Measurements from ENCODE around the gene ZNF473.

The ZNF473 gene

DNA sequence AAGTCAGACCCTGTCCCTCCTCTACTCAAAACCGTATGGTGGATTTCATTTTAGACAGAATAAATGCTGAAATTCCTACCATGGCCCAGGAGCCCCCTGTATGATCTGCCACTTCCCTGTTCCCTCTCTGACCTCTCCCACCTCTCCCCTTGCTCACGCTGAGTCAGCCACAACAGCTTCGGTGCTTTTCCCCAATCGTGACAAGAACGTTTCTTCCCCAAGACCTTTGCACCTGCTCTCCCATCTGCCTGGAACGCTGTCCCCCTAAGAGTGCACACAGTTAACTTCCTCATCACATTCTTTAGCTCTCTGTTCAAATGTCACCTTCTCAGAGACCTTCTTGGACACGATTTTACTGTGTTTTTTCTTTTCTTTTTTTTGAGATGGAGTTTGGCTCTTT, 3.0 kb upstream of the ZNF473 start:
- Mint-ChIP-seq H3K9me3 (peaks cover 13% of the 10 kb centered on the region), H3K4me3 (no peak overlapping the region), H3K36me3 (ENCODE audit: low read depth) (peaks cover 22% of the 10 kb centered on the region), H3K27ac (no peak overlapping the region), H3K27me3 (ENCODE audit: low read depth) (no peaks in the 10 kb centered on the region), H3K4me1 (ENCODE audit: low read depth) (peaks cover 25% of the 10 kb centered on the region)
- no peak for DNase-seq (ENCODE audit: low spot score)

DNA sequence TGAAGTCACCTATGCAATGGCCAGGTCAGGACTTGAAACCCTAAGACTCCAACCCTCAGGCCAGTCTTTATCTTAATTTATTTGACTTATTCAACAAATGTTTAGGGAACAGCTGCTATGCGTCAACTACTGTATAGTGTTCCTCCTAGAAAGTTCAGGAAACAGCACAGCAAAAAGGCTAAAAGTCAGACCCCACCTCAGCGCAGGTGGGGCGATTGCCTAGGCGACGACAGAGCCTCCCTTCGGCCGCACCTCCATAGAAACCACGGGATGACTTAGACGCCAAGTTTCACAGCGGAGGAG, 1.1 kb upstream of the ZNF473 start:
- H3K4me3 Mint-ChIP-seq: peak overlapping the region; percentile 94
- peaks cover 25% of the 10 kb centered on the region for H3K4me1 Mint-ChIP-seq (ENCODE audit: low read depth)
- peaks cover 13% of the 10 kb centered on the region for H3K9me3 Mint-ChIP-seq
- no peaks in the 10 kb centered on the region for H3K27me3 Mint-ChIP-seq (ENCODE audit: low read depth)
- H3K27ac Mint-ChIP-seq: peak overlapping the region; percentile 97
- no peak for DNase-seq (ENCODE audit: low spot score)
- peaks cover 21% of the 10 kb centered on the region for H3K36me3 Mint-ChIP-seq (ENCODE audit: low read depth)

DNA sequence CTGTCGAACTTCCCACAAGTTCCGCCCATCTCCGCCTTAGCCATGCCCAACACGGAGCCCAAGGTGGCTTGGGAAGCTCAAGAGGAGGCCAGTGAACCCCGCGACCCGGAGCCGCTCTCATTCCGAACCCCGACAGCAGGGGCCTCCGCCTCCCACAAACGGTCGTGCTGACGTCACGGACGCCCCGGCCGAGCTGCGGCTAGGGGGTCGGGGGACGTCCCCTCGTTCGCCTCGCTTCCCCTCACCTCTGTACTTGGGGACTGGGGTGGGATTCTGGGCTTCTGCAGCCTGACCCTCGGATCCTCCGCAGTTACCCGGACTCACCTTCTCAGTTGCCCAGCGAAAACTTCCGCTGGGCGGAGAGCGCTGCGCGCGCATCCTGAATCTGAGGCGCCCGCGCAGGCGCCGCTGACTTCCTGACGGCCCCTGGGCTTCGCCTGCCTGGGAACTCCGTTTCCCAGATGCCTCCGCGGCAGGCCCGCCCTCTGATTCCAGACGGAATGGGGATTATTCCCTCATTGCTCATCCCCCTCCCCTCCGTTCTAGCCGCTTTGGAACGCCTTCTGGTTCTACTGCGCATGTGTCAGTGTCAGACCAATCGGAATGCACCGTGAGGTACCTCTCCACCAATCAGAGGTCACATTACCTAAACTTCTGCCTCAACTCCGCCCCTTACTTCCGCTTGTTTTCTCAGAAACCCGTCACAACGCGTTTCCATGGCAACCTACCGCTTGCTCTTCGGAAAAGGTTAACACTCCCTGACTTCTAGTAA, 597 bp upstream of the ZNF473 start, which contains the start of gene VRK3:
TSS of gene VRK3 (minus strand) at position 351 of the 772 bp plus-strand sequence. CDS start 9,210 bp downstream, outside the sequence.
- H3K4me3 Mint-ChIP-seq: peak within 1 kb of the TSS; percentile 94
- no peaks in the 10 kb centered on the region for H3K27me3 Mint-ChIP-seq (ENCODE audit: low read depth)
- H3K9me3 Mint-ChIP-seq: peaks cover 13% of the 10 kb centered on the region
- peaks cover 19% of the 10 kb centered on the region for H3K36me3 Mint-ChIP-seq (ENCODE audit: low read depth)
- H3K27ac Mint-ChIP-seq: peak within 1 kb of the TSS; percentile 97
- H3K4me1 Mint-ChIP-seq (ENCODE audit: low read depth): peaks cover 25% of the 10 kb centered on the region
- DNase-seq (ENCODE audit: low spot score): peak; percentile 99

- H3K4me3 Mint-ChIP-seq: peak overlapping the region; percentile 94
- H3K27ac Mint-ChIP-seq: peak overlapping the region; percentile 97
- peaks cover 28% of the 10 kb centered on the region for H3K36me3 Mint-ChIP-seq (ENCODE audit: low read depth)
- peaks cover 23% of the 10 kb centered on the region for H3K4me1 Mint-ChIP-seq (ENCODE audit: low read depth)
- DNase-seq (ENCODE audit: low spot score): no peak
- peaks cover 13% of the 10 kb centered on the region for H3K9me3 Mint-ChIP-seq
- no peaks in the 10 kb centered on the region for H3K27me3 Mint-ChIP-seq (ENCODE audit: low read depth)
Observed at GRCh38 chr19:50026550-50026906, 723 bp downstream of the ZNF473 start.

- Mint-ChIP-seq H3K27me3 (ENCODE audit: low read depth) (no peaks in the 10 kb centered on the region), H3K27ac (no peak overlapping the region), H3K36me3 (ENCODE audit: low read depth) (peaks cover 58% of the 10 kb centered on the region), H3K4me3 (no peak overlapping the region), H3K4me1 (ENCODE audit: low read depth) (peaks cover 13% of the 10 kb centered on the region), H3K9me3 (peaks cover 13% of the 10 kb centered on the region)
- no peak for DNase-seq (ENCODE audit: low spot score)
Observed at GRCh38 chr19:50030225-50030624, 4.4 kb downstream of the ZNF473 start.

DNA sequence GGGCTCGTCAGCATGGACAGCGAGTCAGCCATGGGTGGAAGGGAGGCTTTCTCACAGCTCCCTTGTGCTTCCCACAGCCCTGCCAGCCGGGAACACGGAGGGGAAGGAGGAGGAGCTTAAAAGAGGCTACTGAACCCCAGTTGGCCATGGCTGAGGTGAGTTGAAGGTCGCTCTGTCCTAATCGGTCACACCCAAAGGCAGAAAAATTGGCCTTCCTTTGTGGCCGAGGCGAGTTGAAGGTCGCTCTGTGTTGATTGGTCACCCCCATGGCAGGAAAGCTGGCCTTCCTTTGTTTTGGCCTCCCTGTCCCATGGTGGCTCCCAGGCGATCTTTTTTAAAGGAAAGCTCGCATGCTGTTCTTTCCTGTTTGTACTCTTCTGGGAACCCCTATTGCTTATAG, 5.1 kb downstream of the ZNF473 start:
- no peak overlapping the region for H3K4me3 Mint-ChIP-seq
- H3K36me3 Mint-ChIP-seq (ENCODE audit: low read depth): peaks cover 64% of the 10 kb centered on the region
- peaks cover 8% of the 10 kb centered on the region for H3K4me1 Mint-ChIP-seq (ENCODE audit: low read depth)
- no peak for DNase-seq (ENCODE audit: low spot score)
- H3K9me3 Mint-ChIP-seq: peaks cover 10% of the 10 kb centered on the region
- no peaks in the 10 kb centered on the region for H3K27me3 Mint-ChIP-seq (ENCODE audit: low read depth)
- no peak overlapping the region for H3K27ac Mint-ChIP-seq

GRCh38 chr19:50036908-50037307, 11.1 kb downstream of the ZNF473 start:
- H3K27me3 Mint-ChIP-seq (ENCODE audit: low read depth): no peaks in the 10 kb centered on the region
- DNase-seq (ENCODE audit: low spot score): no peak
- peaks cover 9% of the 10 kb centered on the region for H3K9me3 Mint-ChIP-seq
- H3K27ac Mint-ChIP-seq: no peak overlapping the region
- H3K36me3 Mint-ChIP-seq (ENCODE audit: low read depth): peaks cover 81% of the 10 kb centered on the region
- H3K4me3 Mint-ChIP-seq: no peak overlapping the region
- H3K4me1 Mint-ChIP-seq (ENCODE audit: low read depth): no peaks in the 10 kb centered on the region

DNA sequence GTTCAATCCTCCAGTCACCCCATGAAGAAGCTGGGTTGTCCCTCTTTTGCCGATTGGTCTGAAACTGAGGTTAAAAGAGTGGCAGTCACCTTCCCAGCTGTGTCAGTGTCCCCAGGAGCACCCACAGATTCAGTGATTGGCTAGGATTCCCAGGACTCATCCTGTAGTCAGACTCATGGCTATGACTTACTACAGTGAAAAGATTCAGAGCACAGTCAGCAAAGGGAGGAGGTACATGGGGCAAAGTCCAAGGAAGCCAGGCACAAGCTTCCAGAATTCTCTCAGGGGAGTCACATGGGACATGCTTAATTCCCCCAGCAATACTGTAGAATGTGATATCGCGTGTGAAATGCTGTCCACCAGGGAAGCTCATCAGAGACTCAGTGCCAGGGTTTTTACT, 14.2 kb downstream of the ZNF473 start:
- Mint-ChIP-seq H3K4me1 (ENCODE audit: low read depth) (no peaks in the 10 kb centered on the region), H3K9me3 (peaks cover 36% of the 10 kb centered on the region), H3K27ac (no peak overlapping the region), H3K36me3 (ENCODE audit: low read depth) (peaks cover 82% of the 10 kb centered on the region), H3K4me3 (no peak overlapping the region), H3K27me3 (ENCODE audit: low read depth) (no peaks in the 10 kb centered on the region)
- no peak for DNase-seq (ENCODE audit: low spot score)

- Mint-ChIP-seq H3K4me3 (no peak overlapping the region), H3K27me3 (ENCODE audit: low read depth) (no peaks in the 10 kb centered on the region), H3K9me3 (peaks cover 46% of the 10 kb centered on the region), H3K27ac (no peak overlapping the region), H3K4me1 (ENCODE audit: low read depth) (no peaks in the 10 kb centered on the region), H3K36me3 (ENCODE audit: low read depth) (peaks cover 84% of the 10 kb centered on the region)
- DNase-seq (ENCODE audit: low spot score): no peak
Observed at GRCh38 chr19:50040967-50041366, 15.2 kb downstream of the ZNF473 start.

DNA sequence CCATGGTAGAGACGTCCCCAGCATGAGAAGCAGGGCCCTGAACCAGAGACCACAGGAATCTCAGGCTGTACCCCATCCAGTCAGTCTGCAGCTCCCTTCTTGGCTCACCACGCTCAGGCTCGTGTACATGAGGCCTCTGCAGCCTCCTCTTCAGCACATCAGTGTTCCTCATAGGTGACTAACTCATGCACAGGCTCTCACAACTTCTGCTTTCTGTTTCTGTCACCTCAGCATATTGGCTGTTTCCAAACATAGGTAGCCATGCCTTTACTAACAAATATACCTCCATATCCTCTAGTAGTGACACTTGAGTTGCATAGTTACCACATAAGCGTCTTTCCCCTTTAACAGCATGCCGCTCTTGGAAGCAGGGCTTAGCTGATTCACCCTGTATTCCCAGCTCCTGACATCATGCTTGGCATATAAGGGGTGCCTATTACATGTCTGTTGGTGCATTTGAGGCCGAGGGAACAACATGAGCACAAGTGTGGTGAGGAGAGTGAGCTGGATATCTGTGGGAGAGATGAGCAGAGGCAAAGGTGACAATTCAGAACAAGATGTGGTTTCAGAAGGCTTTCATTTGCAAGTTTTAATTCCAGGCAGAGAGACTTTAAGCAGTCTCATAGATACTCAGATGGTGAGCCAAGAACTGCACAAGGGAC, 16.7 kb downstream of the ZNF473 start:
- Mint-ChIP-seq H3K27me3 (ENCODE audit: low read depth) (no peaks in the 10 kb centered on the region), H3K27ac (no peak overlapping the region), H3K9me3 (peaks cover 56% of the 10 kb centered on the region), H3K36me3 (ENCODE audit: low read depth) (peaks cover 85% of the 10 kb centered on the region), H3K4me1 (ENCODE audit: low read depth) (no peaks in the 10 kb centered on the region), H3K4me3 (no peak overlapping the region)
- no peak for DNase-seq (ENCODE audit: low spot score)

DNA sequence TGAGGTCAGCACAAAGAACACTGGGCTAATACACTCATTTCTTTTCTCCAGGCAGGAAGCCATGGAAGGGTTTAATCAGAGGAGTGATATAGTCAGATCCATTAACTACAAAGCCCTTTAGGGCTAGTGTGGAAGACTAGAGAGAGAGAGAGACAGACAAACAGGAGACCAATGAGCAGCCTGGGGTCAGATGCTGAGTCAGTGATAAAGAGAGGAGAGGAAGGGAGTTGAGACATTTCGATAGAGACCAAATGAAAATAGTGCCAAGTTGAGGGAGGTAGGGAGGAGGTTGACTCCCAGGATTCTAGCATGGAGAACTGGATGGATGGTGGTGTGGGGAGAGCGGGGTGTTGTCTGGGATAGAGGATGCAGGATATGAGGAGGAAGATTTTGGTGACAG, 18.2 kb downstream of the ZNF473 start:
- Mint-ChIP-seq H3K9me3 (peaks cover 69% of the 10 kb centered on the region), H3K4me3 (no peak overlapping the region), H3K4me1 (ENCODE audit: low read depth) (no peaks in the 10 kb centered on the region), H3K27me3 (ENCODE audit: low read depth) (no peaks in the 10 kb centered on the region), H3K36me3 (ENCODE audit: low read depth) (peaks cover 89% of the 10 kb centered on the region), H3K27ac (no peak overlapping the region)
- DNase-seq (ENCODE audit: low spot score): no peak

GRCh38 chr19:50044922-50045321, 19.1 kb downstream of the ZNF473 start:
- no peak for DNase-seq (ENCODE audit: low spot score)
- Mint-ChIP-seq H3K27ac (no peak overlapping the region), H3K4me1 (ENCODE audit: low read depth) (no peaks in the 10 kb centered on the region), H3K4me3 (no peak overlapping the region), H3K27me3 (ENCODE audit: low read depth) (no peaks in the 10 kb centered on the region), H3K9me3 (peaks cover 71% of the 10 kb centered on the region), H3K36me3 (ENCODE audit: low read depth) (peaks cover 80% of the 10 kb centered on the region)

- Mint-ChIP-seq H3K27ac (no peak overlapping the region), H3K4me1 (ENCODE audit: low read depth) (peaks cover 5% of the 10 kb centered on the region), H3K36me3 (ENCODE audit: low read depth) (peaks cover 63% of the 10 kb centered on the region), H3K9me3 (peaks cover 76% of the 10 kb centered on the region), H3K27me3 (ENCODE audit: low read depth) (peaks cover 2% of the 10 kb centered on the region), H3K4me3 (no peak overlapping the region)
- DNase-seq (ENCODE audit: low spot score): no peak
Observed at GRCh38 chr19:50046649-50047503, 21.1 kb downstream of the ZNF473 start.

DNA sequence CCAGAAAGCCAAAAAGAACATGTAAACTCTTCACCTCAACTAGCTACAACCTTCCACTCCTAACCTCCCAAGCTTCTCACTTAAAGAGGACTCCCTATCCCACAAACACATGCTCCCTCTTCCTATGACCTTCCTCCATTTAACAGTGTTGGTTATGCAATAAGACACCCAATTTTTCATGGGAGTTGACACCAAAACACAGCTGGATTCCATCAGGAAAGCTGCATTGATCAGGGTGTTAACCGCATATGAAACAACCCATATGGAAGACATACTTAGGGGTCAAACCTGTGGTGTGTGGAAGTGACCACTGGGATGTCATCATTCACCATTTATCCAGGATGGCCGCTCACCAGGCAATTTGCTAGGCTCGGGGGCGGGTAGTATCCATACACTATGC, 21.9 kb downstream of the ZNF473 start:
- no peak overlapping the region for H3K27ac Mint-ChIP-seq
- peaks cover 55% of the 10 kb centered on the region for H3K36me3 Mint-ChIP-seq (ENCODE audit: low read depth)
- peaks cover 5% of the 10 kb centered on the region for H3K4me1 Mint-ChIP-seq (ENCODE audit: low read depth)
- no peak for DNase-seq (ENCODE audit: low spot score)
- peaks cover 72% of the 10 kb centered on the region for H3K9me3 Mint-ChIP-seq
- no peak overlapping the region for H3K4me3 Mint-ChIP-seq
- peaks cover 2% of the 10 kb centered on the region for H3K27me3 Mint-ChIP-seq (ENCODE audit: low read depth)

Measured in T-helper 2 cell treated with Interferon-gamma antibody and Interleukin-4, amounts not matched to agents 5 μg/mL and 100 μg/mL, for 36 hours (primary cell).